GM21619 (cell line): ENCODE data around the gene CD59.

ENCODE experiments used
- ATAC-seq: cut with Tn5 transposase; IDR thresholded peaks from one replicate; pipeline ENCODE4 v1.9.1; 2021; ENCODE audit not compliant: unreplicated experiment

CD59 gene, protein sequence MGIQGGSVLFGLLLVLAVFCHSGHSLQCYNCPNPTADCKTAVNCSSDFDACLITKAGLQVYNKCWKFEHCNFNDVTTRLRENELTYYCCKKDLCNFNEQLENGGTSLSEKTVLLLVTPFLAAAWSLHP

DNA sequence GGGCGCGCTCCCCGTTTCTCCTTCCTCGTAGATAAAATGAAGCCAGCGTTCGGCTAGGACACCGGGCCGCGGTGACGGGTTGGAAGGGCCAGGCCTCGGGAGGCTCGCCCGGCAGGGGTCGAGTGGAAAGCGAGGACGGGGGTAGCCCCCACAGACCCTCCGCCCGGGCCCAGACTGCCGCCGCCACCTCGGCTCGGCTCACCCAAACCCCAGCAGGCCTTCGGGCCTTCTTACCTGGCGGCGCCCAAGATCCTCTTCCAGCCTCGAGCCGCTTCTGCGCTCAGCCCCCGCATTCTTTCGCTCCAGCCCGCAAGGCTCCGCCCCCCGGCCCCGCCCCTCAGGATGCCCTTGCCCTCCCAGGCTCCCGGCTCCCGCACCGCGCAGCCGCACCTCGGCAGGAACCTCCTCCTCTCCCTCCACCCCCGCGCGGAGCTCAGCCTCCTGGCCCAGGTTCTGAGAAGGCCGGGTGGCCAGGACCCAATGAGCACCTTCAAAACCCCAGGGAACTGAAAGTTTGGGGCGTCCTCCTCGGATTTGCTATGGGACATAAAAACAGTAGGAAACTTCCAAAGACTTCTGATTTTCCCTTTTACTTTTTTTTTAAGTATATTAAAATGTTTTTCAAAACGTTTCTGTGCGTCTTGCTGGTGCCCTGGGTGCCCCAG is at the start of gene CD59:
CD59 (minus strand) TSS at position 276 of the 665 bp plus-strand sequence. CDS start 13,978 bp downstream, outside the sequence.
- ATAC-seq: peak; percentile 48

DNA sequence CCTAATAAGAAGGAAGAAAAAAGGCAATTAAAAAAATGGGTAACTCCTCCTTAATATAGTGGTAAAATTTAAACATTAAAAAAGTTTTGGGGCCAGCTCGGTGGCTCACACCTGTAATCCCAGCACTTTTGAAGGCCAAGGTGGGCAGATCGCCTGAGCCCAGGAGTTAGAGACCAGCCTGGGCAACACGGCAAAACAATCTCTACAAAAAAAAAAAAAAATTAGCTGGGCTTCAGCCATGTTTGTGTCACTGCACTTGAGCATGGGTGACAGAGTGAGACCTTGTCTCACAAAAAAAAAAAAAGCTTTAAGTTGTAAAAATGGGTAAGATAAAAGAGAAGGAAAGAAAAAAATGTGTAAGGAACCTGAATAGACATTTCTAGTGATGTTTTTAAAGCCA is 49.4 kb upstream of the CD59 start:
- no peak for ATAC-seq

DNA sequence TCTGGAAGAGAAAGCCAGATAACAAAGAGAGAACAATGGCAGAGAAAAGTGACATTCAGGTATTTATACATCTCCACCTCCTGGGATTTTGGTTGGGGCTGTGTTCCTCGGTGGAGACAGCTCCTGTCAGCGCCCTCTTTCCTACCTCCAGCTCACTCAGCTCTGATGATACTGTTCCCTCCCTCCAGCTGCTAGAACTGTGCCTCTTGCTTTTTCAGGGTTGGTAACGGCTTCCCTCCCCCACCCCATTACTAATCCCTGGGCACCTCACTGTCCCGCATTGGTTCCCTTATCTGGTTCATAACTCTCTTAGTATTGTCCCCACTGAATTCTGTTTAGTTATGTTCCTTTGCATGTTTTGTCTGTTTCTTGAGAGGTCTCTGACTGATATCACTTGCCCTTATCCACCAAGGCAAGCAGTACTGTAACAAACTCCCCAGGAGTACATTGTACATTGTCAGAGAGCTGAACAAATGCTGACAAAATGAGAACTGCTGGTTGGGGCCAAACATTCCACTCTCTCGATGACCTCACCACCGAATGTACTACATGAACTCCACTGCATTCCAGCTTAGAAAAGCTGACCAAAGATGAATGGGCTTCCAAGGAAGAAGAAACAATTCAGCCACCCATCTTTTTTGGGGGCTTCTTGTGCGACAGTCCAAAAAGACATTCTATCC is 43.8 kb upstream of the CD59 start:
- no peak for ATAC-seq

DNA sequence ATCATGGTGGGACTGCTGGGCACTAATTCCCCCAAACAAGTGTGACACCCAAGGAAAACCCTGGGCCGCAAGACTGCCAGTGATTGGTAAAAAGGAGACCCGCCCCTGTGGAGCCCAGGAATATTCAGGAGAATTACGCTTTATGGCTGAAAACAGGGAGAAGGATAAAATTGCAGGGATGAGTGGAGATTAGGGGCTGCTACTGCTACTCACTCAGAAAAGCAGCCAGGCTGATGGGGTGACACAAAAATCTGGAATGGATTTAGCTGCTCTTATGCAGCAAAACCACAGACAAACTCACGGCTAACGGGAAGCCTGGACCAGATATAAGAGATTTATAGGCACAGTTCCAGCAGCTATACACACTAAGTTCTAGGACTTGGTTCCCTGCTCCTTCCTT is 42.5 kb upstream of the CD59 start:
- ATAC-seq: no peak

DNA sequence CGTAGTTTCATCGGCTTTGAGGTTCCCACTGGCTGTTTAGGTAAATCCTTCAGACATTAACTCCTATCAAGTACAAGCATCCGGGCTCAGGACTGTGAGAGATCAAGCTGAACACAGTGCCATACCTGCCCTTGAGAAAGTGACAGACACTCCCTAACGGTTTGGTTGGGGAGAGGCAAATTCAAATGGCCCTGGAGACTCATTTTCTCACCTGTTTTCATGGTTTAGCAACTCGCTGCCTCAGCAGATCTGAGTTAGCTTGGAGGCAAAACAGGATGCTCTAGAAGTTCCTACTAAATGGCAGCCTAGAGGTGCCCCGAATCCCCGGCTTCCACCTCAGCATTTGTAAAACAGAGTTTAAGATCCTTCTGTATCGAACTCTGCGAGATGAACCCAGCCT is 41.7 kb upstream of the CD59 start:
- no peak for ATAC-seq

DNA sequence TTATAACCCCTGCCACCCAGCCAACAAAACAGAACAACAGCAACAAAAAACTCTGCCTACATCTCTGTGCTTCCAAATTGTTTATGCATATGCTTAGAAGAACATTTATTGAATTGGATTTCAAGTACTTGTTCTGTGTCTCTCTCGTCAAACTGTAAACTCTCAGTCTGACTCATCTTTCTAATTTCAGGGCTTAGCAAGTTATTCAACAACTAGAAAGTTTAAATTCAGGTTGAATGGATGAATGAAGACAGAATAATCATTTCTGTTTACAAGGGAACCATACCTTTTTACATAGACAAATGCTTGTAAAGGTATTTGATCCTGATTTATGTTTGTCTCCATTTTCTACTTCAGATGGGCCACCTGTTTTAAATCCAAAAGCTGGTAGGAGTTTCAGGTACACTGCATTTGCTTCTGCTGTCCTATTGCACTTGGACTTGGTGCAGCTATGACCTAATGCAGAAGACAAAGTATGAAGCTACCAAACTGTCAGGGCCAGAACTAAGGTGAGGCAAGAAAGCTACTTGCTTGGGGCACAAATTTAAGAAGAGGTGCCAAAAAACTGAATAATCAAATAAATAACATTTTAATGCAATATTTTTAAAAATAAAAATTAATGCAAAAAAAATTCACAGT is 39.7 kb upstream of the CD59 start:
- peak; percentile 31 for ATAC-seq

DNA sequence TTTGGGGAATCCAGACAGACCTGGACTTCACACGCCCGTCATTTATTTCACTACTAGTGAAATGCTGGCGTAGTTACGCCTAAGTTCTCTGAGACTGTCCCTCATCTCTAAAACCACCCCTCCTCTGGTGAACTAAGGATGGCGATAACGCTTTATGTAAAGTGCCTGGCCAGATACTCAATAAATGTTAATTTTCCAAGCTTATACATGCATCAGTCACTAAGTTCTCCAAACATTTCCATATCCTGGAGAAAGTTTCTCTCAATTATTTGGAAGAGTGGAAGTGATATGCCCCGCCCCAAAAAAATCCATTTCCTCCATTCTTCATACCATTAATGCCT is 39.2 kb upstream of the CD59 start:
- no peak for ATAC-seq

DNA sequence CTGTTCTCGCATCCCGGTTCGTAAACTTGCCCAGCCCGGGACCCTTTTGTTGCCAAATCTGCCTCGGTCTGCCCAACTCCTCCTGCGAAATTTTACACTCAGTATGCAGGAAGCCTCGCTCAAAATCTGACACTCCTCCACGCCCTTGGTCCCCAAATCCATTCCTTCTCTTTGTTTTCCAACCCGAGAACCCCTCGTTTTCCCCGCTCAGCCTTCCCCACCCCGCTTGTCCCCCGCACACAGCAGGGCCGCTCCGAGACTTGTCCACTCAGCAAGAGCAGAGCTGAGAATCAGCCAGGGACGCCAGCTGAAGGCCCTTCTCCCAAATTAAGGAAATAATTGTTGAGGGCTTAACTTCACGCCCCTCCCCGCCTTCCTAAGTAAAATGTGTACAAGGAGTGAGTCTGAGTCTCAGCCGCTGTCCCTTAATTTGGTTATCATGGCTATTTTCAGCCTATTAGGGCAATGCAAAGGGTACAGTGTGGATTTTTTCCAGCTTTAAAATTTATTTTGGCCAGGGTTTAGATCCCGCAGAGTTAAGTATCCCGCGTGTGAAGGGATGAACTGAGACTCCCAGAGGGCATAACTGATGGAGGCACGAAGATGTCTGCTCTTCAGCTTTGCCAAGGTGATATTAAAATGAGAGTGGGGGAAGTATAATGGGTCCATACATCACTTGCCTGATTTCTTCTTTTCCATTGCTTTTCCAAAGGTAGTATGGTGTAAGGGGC is 38.7 kb upstream of the CD59 start:
- no peak for ATAC-seq

DNA sequence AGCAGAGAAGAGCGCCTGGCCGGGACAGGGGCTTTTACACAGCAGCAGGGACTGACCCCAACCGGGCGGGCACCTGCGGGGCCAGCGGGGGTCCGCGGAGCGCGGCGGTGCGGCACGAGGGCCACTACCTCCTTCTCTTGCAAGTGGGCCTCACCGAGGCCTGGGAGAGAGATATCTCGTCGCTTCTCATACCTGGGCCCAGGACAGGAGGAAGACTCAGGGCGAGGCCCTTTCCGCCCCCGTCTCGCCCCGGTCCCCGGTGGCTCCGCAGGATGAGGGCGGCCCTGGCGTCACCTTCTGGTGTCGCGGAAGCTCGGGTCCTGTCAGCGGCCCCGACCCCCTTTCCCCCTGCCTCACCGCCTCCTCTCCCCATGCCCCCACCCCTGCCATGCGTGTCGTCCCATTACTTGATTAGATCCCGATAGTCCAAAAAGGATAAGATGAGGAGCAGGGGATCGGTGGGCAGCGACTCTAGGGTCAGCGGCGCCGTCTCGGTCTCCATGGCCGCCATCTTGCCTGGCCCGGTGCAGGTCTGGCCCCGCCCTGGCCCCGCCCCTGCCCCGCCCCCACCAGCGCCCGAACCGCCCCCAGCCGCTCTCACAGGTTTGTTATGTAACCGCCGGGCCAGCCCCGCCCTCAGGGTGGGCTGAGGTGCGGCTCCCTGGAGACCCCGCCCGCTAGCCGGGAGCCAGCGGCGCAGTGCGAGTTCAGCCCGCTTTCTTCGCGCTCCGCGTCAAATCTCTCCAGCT is 37.9 kb upstream of the CD59 start, which contains the start of gene FBXO3:
FBXO3 (minus strand) TSS at position 534 of the 749 bp plus-strand sequence; CDS start at position 511, 23 bp downstream.
- ATAC-seq: peak; percentile 64

DNA sequence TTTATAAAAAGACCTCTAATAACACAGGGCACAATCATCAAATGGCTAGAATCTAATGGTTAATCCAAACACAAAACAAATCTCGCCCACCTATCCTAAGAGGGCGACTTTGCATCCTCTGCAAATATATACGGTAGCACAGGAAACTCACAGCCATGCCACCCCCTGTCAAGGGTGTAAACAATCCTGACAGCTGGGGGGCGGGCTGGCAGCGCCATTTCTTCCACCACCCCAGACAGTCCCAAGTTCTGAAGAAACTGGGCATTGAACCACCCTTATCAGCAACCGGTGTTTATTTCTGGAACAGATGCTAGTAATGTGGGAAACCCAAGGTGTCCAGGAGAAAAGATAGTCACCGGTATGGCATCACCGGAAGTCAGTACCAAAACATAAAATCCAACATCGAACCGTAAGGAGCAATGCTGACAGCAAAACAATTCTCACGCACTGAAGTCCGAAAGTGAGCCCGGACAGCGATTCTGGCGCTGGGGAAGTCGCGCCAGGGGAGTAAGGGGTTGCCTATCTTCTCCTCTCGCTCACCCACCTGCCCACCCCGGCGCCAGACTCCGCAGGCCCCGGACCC is 37.3 kb upstream of the CD59 start:
- ATAC-seq: peak; percentile 11

DNA sequence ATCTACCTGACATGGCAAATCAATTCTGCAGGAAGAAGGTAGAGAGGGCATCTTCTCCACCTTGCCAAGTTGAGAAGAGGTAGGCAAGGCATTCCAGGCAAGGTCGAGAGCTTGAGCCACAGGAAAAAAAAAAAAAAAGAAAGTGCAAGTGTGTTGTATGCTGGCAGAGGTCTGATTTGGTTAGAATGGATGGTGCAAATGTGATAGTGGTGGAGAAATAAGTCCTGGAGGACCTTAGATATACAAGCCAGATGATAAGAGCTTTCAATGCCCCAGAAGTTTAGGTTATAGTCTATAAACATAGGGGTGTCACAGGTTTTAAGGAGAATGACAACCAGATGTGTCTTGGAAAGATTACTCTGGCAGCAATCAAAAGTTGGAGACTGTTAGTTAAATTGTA is 36.6 kb upstream of the CD59 start:
- ATAC-seq: no peak

DNA sequence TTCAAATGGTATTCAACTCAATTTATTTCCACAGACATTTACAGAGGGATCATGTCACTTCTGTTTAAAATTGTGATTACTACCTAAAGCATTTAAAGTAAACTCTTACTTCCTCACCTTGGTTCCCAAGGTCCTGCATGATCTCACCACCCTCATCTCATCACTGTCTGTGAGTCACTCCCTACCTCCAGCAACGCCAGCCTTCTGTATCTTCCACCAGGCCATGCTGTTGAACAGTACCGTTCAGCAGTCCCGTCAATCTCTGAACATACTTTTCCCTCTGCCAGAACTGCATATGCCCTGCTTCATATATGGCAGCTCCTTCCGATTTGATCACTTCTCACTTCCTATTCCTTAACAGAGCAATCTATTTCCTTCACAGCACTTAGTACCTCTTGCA is 36.1 kb upstream of the CD59 start:
- no peak for ATAC-seq

DNA sequence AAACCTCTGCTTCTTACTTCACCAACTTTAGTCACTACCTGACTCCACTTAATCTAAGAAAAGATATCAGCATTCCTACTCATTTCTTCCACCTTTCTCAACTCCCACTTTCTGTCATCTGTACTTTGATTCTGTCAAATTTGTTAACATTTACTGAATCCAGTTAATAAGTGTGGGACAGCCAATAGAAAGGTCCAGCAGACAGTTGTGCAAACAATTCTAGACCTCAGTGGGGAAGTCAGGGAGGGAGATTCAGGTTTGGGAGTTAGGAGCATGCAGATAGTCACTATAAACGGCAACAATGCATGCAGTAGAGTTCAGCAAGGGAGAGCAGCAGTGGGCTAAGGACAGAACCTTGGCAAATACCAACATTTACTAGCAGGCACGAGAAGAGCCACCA is 34.0 kb upstream of the CD59 start:
- ATAC-seq: no peak

DNA sequence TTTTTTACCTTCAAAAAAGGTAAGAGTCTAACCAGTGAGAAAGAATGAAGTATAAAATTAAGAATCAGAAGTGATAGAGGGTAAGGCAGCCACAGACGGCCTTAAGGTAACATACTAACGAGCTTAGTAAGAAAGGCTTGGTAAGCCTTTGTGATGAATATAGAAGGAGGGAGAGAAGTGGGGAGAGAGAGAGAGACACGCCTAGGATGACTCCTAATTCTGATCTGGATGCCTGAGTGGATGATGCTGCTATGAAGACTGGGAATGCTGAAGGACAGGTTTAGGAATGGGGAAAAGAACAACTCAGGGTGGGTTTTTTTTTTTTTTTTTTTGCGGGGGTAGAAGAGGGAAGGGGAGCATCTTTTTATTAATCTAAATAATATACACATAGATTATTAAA is 33.3 kb upstream of the CD59 start:
- no peak for ATAC-seq

DNA sequence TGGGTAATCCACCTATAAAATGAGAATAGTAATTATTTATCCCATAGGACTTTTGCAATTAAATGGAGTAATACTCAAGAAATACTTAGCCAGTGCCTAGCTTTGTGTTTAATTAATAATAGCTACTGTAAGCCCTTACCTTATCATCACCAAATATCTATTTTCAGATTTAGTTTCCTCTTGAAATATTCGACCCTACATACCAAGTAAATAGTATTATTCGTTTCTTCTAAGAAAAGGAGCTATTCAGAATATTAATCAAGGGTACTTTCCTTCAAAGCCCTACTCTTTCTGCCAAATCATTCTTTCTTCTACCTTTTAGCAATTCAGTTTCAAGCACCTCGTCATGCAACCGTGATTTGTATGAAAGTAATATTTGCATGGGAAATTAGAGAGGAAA is 31.4 kb upstream of the CD59 start:
- ATAC-seq: no peak

DNA sequence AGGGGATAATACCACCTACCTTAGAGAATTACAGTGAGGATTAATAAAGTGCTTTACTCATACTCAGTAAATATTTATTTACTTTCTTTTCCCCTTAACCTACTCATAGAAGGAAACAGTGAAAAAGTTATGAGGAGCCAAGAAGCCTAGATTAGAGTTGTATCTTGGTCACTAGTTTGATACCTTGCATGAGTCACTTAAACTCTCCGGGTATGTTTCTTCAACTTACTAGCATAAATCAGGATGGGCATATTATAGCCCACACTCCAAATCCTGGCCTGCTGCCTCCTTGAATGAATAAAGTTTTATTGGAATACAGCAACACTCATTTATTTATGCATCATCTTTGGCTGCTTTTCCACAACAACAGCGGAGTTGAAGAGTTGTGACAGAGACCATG is 29.9 kb upstream of the CD59 start:
- ATAC-seq: no peak

DNA sequence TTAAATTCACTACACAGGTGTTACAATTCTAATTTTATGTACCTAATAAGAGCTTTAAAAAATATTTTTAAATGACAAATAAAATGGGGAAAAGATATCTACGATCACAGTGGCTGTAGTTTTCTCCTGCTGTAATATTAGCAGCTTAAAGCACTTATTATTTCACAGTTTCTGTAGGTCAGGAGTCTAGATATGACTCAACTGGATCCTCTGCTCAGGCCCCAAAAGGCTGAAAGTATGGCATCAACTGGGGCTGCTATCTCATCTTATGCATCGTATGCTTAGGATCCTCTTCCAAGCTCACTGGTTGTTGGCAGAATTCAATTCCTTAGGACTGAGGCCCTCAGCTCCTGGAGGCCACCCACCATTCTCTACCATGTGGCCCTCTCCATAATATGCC is 25.2 kb upstream of the CD59 start:
- peak; percentile 94 for ATAC-seq

DNA sequence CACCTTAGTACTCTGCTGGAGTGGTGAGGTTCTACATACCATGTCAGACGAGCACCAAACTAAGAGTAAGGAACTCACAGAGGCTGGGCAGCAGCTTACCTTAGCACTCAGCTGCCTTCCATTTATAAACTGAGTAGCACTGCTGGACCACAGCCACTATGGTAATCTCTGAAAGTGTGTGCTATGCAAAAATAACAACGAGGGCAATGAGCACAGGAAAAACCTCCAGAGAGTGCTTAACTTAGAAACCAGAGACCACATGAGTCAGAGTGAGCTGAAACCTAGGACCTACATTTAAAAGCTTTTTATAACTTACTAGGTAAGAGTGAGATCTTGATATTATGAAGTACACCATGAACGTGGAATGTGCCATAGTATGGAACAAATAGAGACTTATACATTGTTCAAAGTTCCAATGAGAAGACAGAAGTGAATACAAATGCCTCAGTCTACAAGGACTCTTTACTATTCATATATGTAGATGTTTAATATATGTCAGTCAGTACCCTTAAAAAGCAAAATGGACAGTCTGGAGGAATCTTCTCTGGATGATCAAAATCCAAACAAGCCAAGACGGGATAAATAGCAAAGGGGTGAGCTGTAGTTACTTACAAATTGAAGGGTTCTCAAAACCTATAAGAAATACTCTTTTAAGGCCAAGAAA is 17.2 kb upstream of the CD59 start:
- peak; percentile 100 for ATAC-seq

DNA sequence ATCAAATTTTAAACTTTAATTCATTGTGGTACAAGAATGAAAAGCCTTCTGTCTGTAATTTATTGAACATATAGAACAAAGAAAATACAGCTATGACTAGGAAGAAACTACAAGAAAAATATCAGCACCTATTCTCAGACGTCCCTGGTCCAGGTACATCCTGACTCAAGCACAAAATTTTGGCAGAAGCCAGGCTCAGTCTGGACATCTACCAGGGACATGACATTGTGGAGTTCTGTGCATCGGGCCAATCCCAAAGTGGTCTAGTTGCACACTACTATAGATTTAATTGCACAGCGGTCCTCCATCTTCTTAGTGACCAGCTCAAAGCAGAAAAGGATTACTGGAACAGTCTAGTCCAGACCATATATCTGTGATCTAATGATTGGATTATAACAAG is 15.7 kb upstream of the CD59 start:
- no peak for ATAC-seq

DNA sequence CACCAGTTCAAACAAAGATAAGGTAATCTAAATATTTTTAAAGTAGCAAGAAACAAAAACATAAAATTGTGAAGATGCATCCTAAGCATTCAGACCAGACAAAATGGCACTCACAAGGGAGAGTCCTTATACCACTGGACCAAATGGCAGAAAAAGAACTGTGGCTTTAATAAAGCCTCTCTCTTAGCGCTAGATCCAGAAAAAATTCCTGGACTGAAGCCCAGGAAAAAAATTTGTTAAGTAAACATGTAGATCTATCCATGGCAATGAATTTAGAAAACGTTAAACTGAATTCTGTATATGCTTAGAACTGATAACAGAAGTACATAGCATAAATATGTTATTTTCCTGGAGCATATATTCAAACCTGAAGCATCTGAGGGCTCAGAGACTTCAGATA is 11.8 kb upstream of the CD59 start:
- no peak for ATAC-seq
